MM.1S (cell line): ENCODE data around the gene CTNNA1.

Experiments
- DNase-seq: peaks from one replicate; pipeline ENCODE4 v3.0.0-alpha.2; 2015
- H2AFZ ChIP-seq: fragments of 300-600 bp; sonication (generic); 2 replicates; pipeline ENCODE4 v1.6.0; 2016; ENCODE audit warnings: antibody characterized with exemption, low read length
- H3F3A ChIP-seq: fragments of 300-600 bp; sonication (generic); 2 replicates; pipeline ENCODE4 v1.6.1; 2016; ENCODE audit warnings: mild to moderate bottlenecking, antibody characterized with exemption, low read length, moderate library complexity, mixed read lengths; ENCODE audit not compliant: insufficient read depth
- H3K27ac ChIP-seq: fragments of 300-600 bp; sonication (generic); 2 replicates; pipeline ENCODE4 v1.5.1; 2016; ENCODE audit warnings: mild to moderate bottlenecking, low read length
- H3K27me3 ChIP-seq: fragments of 300-600 bp; sonication (generic); replicated peaks from 2 replicates; pipeline ENCODE4 v1.6.0; 2016; ENCODE audit warnings: low read length; ENCODE audit not compliant: insufficient read depth
- H3K36me3 ChIP-seq: fragments of 300-600 bp; sonication (generic); replicated peaks from 2 replicates; pipeline ENCODE4 v1.6.1; 2016; ENCODE audit warnings: mild to moderate bottlenecking, low read length, mixed read lengths; ENCODE audit not compliant: insufficient read depth
- H3K4me1 ChIP-seq: fragments of 300-600 bp; sonication (generic); 2 replicates; pipeline ENCODE4 v1.6.1; 2016; ENCODE audit warnings: low read length, mixed read lengths
- H3K4me2 ChIP-seq: fragments of 300-600 bp; sonication (generic); 2 replicates; pipeline ENCODE4 v1.6.0; 2016; ENCODE audit warnings: low read depth, low read length
- H3K4me3 ChIP-seq: fragments of 300-600 bp; sonication (generic); 2 replicates; pipeline ENCODE4 v1.5.1; 2016; ENCODE audit warnings: low read length, mixed read lengths
- H3K79me2 ChIP-seq: fragments of 300-600 bp; sonication (generic); 2 replicates; pipeline ENCODE4 v1.6.1; 2016; ENCODE audit warnings: mixed run types, low read length, mixed read lengths
- H3K9ac ChIP-seq: fragments of 300-600 bp; sonication (generic); 2 replicates; pipeline ENCODE4 v1.6.1; 2016; ENCODE audit warnings: low read length, mixed read lengths
- H3K9me2 ChIP-seq: fragments of 300-600 bp; sonication (generic); replicated peaks from 2 replicates; pipeline ENCODE4 v1.6.1; 2016; ENCODE audit warnings: mild to moderate bottlenecking, low read length, mixed read lengths; ENCODE audit not compliant: insufficient read depth
- H3K9me3 ChIP-seq: fragments of 300-600 bp; sonication (generic); replicated peaks from 2 replicates; pipeline ENCODE4 v1.6.1; 2016; ENCODE audit warnings: mild to moderate bottlenecking, low read length, mixed read lengths; ENCODE audit not compliant: insufficient read depth
- H4K20me1 ChIP-seq: fragments of 300-600 bp; sonication (generic); 2 replicates; pipeline ENCODE4 v1.6.1; 2016; ENCODE audit warnings: mild to moderate bottlenecking, low read length, moderate library complexity, mixed read lengths; ENCODE audit not compliant: insufficient read depth
- CTCF ChIP-seq: fragments of 300-600 bp; sonication (generic); IDR thresholded peaks from 2 replicates; pipeline ENCODE4 v1.5.1; 2016; ENCODE audit warnings: antibody characterized with exemption, low read length, mixed read lengths
- EZH2 ChIP-seq: fragments of 300-600 bp; sonication (generic); optimal IDR thresholded peaks from 2 replicates; pipeline ENCODE3; 2017; ENCODE audit warnings: low read depth, mild to moderate bottlenecking, antibody characterized with exemption, low read length, mixed read lengths
- EZH2phosphoT487 ChIP-seq: fragments of 300-600 bp; sonication (generic); IDR thresholded peaks from 2 replicates; pipeline ENCODE4 v1.6.1; 2018; ENCODE audit warnings: antibody characterized with exemption, low read length

CTNNA1 gene

GRCh38 chr5:138753794-138754698 lies 821 bp downstream of the CTNNA1 start:
- Histone ChIP-seq H3K9me3 (no peaks in the 10 kb centered on the region), H3K4me3 (peak overlapping the region; percentile 82), H3K4me2 (peak overlapping the region; percentile 68), H3K27ac (no peak overlapping the region), H3K4me1 (peaks cover 24% of the 10 kb centered on the region), H3K79me2 (peaks cover 53% of the 10 kb centered on the region), H3K9me2 (no peaks in the 10 kb centered on the region), H2AFZ (peak overlapping the region; percentile 57), H4K20me1 (no peaks in the 10 kb centered on the region), H3K36me3 (no peaks in the 10 kb centered on the region), H3K27me3 (no peaks in the 10 kb centered on the region), H3K9ac (peak overlapping the region; percentile 65), H3F3A (no peaks in the 10 kb centered on the region)
- DNase-seq: no peak
- TF ChIP-seq EZH2 (no peak), CTCF (no peak), EZH2phosphoT487 (no peak)

GRCh38 chr5:138754699-138755057 lies 1.5 kb downstream of the CTNNA1 start:
- Histone ChIP-seq H3F3A (no peaks in the 10 kb centered on the region), H3K4me2 (peak overlapping the region; percentile 68), H3K4me1 (peaks cover 24% of the 10 kb centered on the region), H3K9me2 (no peaks in the 10 kb centered on the region), H3K79me2 (peaks cover 59% of the 10 kb centered on the region), H4K20me1 (no peaks in the 10 kb centered on the region), H3K27me3 (no peaks in the 10 kb centered on the region), H3K36me3 (no peaks in the 10 kb centered on the region), H2AFZ (no peak overlapping the region), H3K27ac (no peak overlapping the region), H3K4me3 (peak overlapping the region; percentile 82; the same call in 1 of the 2 replicates), H3K9ac (no peak overlapping the region), H3K9me3 (no peaks in the 10 kb centered on the region)
- DNase-seq: no peak
- no peak for TF ChIP-seq EZH2
- no peak for TF ChIP-seq EZH2phosphoT487
- TF ChIP-seq CTCF: no peak

GRCh38 chr5:138755084-138755748 lies 2.0 kb downstream of the CTNNA1 start:
- Histone ChIP-seq H3K9ac (no peak overlapping the region), H3K9me3 (no peaks in the 10 kb centered on the region), H3K79me2 (peaks cover 64% of the 10 kb centered on the region), H3K27me3 (no peaks in the 10 kb centered on the region), H3F3A (no peaks in the 10 kb centered on the region), H3K4me1 (peaks cover 24% of the 10 kb centered on the region), H3K36me3 (no peaks in the 10 kb centered on the region), H4K20me1 (no peaks in the 10 kb centered on the region), H3K4me2 (peak overlapping the region; percentile 68; the same call in 1 of the 2 replicates), H2AFZ (no peak overlapping the region), H3K27ac (no peak overlapping the region), H3K9me2 (no peaks in the 10 kb centered on the region), H3K4me3 (no peak overlapping the region)
- no peak for DNase-seq
- TF ChIP-seq CTCF (no peak), EZH2phosphoT487 (no peak), EZH2 (no peak)
